ENCODE data around the gene LMNB1. TPM values are rescaled to one million over a fixed set of nuclear protein-coding genes. Genes with fewer than 3 reads are reported as not detected.

Gene LMNB1
- total RNA-seq, 1 experiment from 2014 or later = 220 TPM

GRCh38 chr5:126883564-126884245, 106.8 kb downstream of the LMNB1 start:
- POLR2A ChIA-PET = no interaction called here
- no peaks in the 10 kb centered on the region for H3K27me3 Mint-ChIP-seq (ENCODE audit: low read depth)
- TF ChIP-seq SP1 (CRISPR knock-in tag; conservative IDR thresholded peaks at IDR 0.05) = no peak
- no peak for TF ChIP-seq IRF2 (CRISPR knock-in tag; IDR thresholded peaks at IDR 0.05; ENCODE audit: borderline replicate concordance, low read depth)
- TF ChIP-seq ZSCAN18 (CRISPR knock-in tag; IDR thresholded peaks at IDR 0.05) = no peak
- no peak for TF ChIP-seq GTF2I (CRISPR knock-in tag; conservative IDR thresholded peaks at IDR 0.05)
- no peak for TF ChIP-seq OVOL2 (CRISPR knock-in tag; IDR thresholded peaks at IDR 0.05; ENCODE audit: borderline replicate concordance)
- no peak for TF ChIP-seq MXD4 (CRISPR knock-in tag; IDR thresholded peaks at IDR 0.05; ENCODE audit: borderline replicate concordance)
- TF ChIP-seq FOXP4 (CRISPR knock-in tag; IDR thresholded peaks at IDR 0.05) = no peak
- no peak for TF ChIP-seq ZNF317 (CRISPR knock-in tag; IDR thresholded peaks at IDR 0.05; ENCODE audit: borderline replicate concordance, low read depth)
- no peak for TF ChIP-seq PRRX2 (CRISPR knock-in tag; IDR thresholded peaks at IDR 0.05)
- no peak for TF ChIP-seq ERG (CRISPR knock-in tag; IDR thresholded peaks at IDR 0.05)
- TF ChIP-seq RORB (CRISPR knock-in tag; IDR thresholded peaks at IDR 0.05) = no peak
- no peak for TF ChIP-seq EMX1 (CRISPR knock-in tag; IDR thresholded peaks at IDR 0.05)
- no peak for TF ChIP-seq NR2C2 (CRISPR knock-in tag; IDR thresholded peaks at IDR 0.05)
- TF ChIP-seq ZNF138 (CRISPR knock-in tag; conservative IDR thresholded peaks at IDR 0.05) = no peak
- TF ChIP-seq JAZF1 (CRISPR knock-in tag; IDR thresholded peaks at IDR 0.05) = no peak
- TF ChIP-seq NR3C1 (CRISPR knock-in tag; conservative IDR thresholded peaks at IDR 0.05; ENCODE audit: low read depth) = no peak
- TF ChIP-seq ZNF532 (CRISPR knock-in tag; IDR thresholded peaks at IDR 0.05; ENCODE audit: borderline replicate concordance) = no peak
- DNase-seq (ENCODE audit: low spot score) (no peak), ATAC-seq (no peak)
- H3K4me3 Mint-ChIP-seq = no peak overlapping the region
- H3K36me3 Mint-ChIP-seq = no peaks in the 10 kb centered on the region
- H3K27ac Mint-ChIP-seq = no peak overlapping the region
- CTCF ChIA-PET = no interaction called here
- H3K9me3 Mint-ChIP-seq = no peaks in the 10 kb centered on the region
- H3K4me1 Mint-ChIP-seq = peaks cover 12% of the 10 kb centered on the region

GRCh38 chr5:126884269-126884819, 107.4 kb downstream of the LMNB1 start:
- no peaks in the 10 kb centered on the region for H3K9me3 Mint-ChIP-seq
- DNase-seq (ENCODE audit: low spot score) (no peak), ATAC-seq (no peak)
- peaks cover 12% of the 10 kb centered on the region for H3K4me1 Mint-ChIP-seq
- H3K27ac Mint-ChIP-seq = no peak overlapping the region
- H3K4me3 Mint-ChIP-seq = no peak overlapping the region
- H3K27me3 Mint-ChIP-seq (ENCODE audit: low read depth) = no peaks in the 10 kb centered on the region
- POLR2A ChIA-PET = no interaction called here
- CTCF ChIA-PET = no interaction called here
- TF ChIP-seq ESRRA (CRISPR knock-in tag; IDR thresholded peaks at IDR 0.05; ENCODE audit: borderline replicate concordance) (no peak), AFF4 (CRISPR knock-in tag; IDR thresholded peaks at IDR 0.05; ENCODE audit: borderline replicate concordance) (no peak), ZNF121 (CRISPR knock-in tag; IDR thresholded peaks at IDR 0.05) (no peak)
- no peaks in the 10 kb centered on the region for H3K36me3 Mint-ChIP-seq

All from WTC11 (cell line).